GM12892 (cell line): ENCODE measurements around the gene BLVRA.
A peak's percentile ranks its signal among the peaks of the same experiment; 100 is the strongest.

Source experiments
- DNase-seq: peaks from one replicate; pipeline ENCODE4 v3.0.0; 2011; ENCODE audit not compliant: insufficient read length
- FAIRE-seq: peaks from 2 replicates; lab custom pipeline; 2011; peaks lifted over from hg19 to GRCh38; lab: Jason Lieb, UNC
- POLR2A ChIP-seq: IDR thresholded peaks from 2 replicates; pipeline ENCODE4 v1.6.1; 2011; ENCODE audit warnings: low read depth, low read length, control low read depth
- POLR2AphosphoS5 ChIP-seq: IDR thresholded peaks from 2 replicates; pipeline ENCODE4 v1.6.1; 2011; ENCODE audit warnings: low read depth, low read length, control low read depth
- TAF1 ChIP-seq: IDR thresholded peaks from 2 replicates; pipeline ENCODE4 v1.6.1; 2011; ENCODE audit warnings: low read depth, mild to moderate bottlenecking, control low read depth, low read length, borderline replicate concordance

BLVRA gene

DNA sequence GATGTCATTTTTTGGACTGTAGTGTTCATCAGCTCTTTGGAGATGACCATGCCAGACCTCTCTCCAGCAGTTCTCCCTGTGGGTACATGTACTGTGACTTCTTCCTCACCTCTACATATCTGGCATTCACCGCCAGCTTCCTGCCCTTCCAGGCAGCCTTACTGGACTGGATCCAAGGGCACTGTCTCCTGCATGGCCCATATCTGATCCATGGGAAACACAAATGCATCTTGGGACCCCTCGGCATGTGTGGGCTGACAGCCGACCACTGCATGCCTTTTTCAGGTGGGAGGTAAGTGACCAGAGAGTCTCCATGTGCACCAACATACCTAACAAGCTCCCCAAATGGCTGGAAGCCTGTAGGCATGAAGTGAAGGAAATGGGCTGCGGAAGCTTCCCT is 3.9 kb upstream of the BLVRA start:
- TF ChIP-seq POLR2AphosphoS5 (no peak), POLR2A (no peak), TAF1 (no peak)
- FAIRE-seq = no peak
- DNase-seq = no peak

DNA sequence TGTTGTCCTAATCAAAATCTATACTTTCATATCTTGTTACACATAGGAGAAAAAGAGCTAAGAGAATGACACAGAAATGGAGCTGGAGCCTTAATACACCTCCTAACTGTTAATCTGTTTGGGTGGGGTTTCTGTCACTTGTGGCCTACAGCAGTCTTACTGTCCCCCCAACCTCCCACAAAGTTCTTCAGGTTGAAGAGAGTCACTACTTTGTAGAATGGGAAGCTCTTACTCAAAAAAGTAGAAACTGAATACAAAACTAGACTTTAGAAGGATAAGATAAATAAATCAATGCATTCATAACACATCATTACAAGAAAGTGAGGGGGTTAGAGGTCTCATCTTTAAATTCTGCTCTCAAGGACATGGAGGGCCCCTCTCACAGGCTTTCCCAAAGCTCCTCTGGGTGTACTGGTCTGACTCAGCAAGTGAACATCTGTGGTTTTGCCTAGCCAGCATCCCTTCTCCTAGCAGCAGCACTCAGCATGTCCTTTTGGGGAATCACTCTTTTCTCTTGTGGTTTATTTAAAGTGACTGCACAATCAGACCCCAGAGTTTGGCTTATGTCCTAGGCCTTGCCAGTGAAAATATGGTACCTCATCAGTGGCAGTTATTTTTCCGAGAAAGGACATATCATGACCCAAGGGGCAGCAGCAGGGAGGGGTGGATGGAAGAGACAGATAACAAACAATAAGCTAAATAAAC is 2.0 kb upstream of the BLVRA start:
- DNase-seq (no peak), FAIRE-seq (peak; percentile 40)
- TF ChIP-seq POLR2AphosphoS5 (no peak), TAF1 (no peak), POLR2A (no peak)

DNA sequence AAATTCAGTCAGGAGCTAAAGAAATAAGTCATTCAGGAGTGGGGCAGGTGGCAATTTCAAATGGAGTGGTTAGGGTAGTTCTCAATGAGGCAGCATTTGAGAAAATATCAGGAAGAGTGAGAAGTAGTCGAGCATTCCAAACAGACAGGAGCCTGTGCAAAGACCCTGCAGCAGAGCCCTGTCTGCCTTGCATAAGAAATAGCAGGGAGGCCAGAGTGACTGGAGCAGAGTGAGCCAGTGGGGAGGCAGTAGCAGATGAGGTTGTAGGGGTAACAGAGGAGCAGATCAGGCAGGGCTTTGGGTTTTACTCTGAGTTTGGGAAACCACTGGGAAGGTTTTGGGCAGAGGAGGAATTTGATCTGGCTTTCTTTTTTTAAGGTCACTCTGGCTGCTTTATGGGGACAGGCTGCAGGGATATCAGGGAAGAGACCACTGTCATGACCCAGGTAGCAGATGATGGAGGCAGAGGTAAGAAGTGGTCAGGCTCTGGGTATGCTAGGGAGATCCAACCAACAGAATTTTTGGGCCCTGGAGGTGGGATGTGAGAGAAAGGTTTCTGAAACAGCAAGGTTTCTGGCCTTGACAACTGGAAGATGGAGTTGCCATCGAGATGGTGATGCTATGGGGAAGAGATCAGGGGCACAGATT is 1.3 kb upstream of the BLVRA start:
- TF ChIP-seq POLR2AphosphoS5 (no peak), POLR2A (no peak), TAF1 (no peak)
- DNase-seq (no peak), FAIRE-seq (no peak)

DNA sequence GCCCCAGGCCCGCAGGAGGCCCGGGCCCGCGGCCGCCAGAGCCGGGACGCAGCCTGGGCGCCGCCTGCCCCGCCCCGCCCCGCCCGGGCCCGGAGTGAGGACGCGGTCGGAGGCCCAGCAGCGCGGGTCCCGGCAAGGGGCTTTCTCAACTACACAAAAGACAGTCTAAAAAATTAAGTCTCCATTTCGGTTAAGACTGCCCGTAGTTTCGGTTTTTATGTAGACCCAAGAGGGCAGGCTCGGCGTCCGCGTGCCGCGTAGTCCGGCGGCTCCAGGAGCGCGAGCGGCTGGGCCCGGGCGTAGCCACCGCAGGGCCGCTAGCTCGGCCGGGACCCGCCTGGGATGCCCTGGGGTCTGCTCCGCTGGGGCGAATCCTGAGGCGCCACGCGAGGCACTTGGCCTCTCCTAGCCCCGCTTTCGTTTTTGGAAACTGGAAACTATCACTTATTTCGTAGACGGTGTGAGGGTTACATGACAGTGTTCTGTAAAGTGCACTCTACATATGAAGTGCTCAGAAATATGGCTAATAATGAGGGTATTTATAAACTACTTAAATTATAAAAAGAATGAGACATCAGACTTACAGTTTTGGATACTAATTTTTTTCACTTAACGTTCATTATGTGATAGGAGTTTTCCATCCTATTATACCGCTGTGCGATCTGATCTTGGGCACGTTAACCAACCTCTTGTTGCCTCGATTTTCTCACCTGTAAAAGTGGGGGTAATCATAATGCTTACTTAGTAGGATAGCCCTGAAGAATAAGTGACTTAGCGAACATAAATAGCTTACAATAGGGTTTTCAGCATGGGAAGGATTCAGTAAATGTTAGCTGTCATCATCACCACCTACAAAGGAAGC is 573 bp downstream of the BLVRA start:
- FAIRE-seq (no peak), DNase-seq (peak; percentile 48)
- TF ChIP-seq POLR2A = no peak; the same call in 1 of the 2 replicates
- 0 out of 2 replicates have a peak, but pooled peaks have one; percentile 24 for TF ChIP-seq TAF1
- TF ChIP-seq POLR2AphosphoS5 = no peak

DNA sequence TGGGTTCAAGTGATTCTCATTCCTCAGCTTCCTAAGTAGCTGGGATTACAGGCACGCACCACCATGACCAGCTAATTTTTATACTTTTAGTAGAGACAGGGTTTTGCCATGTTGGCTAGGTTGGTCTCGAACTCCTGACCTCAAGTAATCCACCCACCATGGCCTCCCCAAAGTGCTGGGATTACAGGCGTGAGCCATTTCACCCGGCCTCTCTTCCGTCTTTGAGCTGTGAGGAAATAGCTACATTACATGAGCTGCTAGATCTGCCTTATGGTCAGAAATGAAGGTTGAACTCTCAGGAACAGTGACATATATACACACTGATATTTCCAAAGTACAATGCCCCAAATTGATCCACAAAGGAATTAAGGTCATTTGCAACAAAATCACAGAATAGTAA is 2.4 kb downstream of the BLVRA start:
- no peak for FAIRE-seq
- DNase-seq = no peak
- TF ChIP-seq TAF1 = no peak
- TF ChIP-seq POLR2A = no peak
- no peak for TF ChIP-seq POLR2AphosphoS5

DNA sequence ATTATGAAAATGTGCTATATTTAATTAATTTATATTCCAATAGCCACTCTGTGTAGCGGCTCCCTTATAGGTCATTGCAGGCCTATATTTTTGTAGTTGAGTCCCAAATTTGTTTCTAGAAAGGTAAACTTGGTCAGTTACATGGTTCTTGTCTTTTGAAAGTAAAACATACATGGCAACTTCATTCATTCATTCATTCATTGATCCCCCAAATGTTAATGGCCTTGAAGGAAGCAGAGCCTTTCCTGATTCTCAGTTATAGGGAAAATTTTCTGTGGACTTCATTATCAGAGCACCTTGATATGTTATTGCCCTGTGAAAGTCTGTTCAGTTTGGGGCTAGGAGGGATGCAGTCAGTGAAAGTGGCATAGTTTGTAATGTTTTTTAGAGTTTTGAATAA is 2.9 kb downstream of the BLVRA start:
- no peak for TF ChIP-seq POLR2AphosphoS5
- TF ChIP-seq POLR2A = no peak
- TF ChIP-seq TAF1 = no peak
- FAIRE-seq = no peak
- no peak for DNase-seq

DNA sequence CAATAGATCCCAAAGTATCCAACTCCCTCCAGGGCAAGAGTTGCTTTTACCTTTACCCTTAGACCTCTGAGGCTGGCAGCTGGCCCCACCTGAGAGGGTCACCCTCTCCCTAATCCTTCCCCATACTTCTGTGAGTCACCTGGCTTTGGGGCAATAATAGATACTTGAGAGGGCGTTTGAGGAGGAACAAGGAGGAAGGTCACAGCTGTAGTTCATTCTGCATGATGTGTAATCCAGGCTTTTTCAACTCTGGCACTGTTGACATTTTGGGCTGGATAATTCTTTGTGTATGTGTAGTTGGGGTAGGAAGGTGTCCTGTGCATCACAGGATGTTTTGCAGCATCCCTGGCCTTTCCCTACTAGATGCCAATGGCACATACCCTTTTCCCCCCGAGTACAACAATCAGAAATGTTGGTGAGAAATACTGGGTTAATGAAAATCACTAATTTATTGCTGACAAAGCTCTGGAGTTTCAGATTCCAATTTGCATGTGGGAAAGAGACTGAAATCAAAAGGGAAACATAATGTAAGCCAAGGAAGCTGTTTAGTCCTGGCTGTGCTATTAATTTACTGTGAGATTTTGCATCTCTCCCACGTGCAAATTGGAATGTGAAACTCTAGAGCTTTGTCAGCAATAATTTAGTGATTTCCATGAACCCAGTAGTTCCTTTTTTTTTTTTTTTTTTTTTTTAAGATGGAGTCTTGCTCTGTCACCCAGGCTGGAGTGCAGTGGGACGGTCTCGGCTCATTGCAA is 3.6 kb downstream of the BLVRA start:
- FAIRE-seq = no peak
- no peak for DNase-seq
- TF ChIP-seq POLR2AphosphoS5 (no peak), TAF1 (no peak), POLR2A (no peak)

DNA sequence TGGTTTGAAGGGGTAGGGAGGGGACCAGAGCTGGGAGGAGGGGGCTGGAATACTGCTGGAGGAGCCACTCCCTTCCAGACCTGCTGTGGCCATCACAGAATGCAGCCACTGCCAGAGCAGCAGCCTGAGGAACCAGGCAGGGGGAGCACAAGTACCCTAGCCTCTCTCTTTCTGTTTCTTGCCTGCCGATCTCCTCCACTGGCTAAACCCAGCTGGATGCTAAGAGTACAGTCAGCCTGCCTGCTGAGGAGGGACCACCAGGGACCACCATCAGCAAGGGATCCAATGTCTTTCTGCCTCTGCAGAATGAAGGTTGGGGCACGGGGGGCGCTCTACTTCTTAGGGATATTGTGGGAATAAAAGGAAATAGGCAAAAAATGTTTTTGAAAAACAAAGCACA is 4.7 kb downstream of the BLVRA start:
- no peak for DNase-seq
- FAIRE-seq = no peak
- TF ChIP-seq TAF1 = no peak
- TF ChIP-seq POLR2AphosphoS5 = no peak
- no peak for TF ChIP-seq POLR2A

DNA sequence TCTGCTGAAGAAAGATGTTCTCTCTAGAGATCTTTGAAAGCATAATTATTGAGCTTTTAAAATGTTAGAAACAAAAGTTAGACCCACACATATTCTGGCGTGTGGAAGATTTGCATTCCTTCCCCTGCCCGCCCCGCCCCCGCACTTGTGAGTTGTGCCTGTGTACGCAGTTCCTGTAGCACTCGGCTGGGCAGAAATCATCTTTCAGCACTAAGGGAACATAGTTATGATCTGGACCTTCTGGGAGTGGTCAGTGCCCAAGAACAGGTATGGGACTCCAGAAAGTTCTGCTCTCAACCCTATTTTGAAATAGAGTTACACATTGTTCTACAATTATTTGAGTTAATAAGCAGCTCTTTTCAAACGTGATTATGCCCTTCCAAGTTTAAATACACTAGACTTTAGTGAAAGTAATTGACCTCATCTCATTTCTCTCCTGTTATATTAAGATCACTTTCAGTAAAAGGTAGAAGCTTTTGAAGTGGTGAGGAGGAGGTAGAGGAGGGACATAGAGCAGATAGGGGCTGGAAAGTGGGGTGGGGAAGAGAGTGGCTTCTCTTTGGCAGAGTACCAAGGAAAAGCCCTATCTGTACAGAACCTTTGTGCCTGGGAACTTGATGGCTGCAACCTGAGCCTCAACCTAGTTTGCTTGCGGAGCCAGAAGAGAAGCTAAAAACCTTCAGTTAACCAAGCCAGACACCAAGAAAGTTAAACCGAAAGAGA is 5.7 kb downstream of the BLVRA start:
- TF ChIP-seq POLR2A = no peak
- TF ChIP-seq TAF1 = no peak
- no peak for TF ChIP-seq POLR2AphosphoS5
- DNase-seq (no peak), FAIRE-seq (peak; percentile 77)

DNA sequence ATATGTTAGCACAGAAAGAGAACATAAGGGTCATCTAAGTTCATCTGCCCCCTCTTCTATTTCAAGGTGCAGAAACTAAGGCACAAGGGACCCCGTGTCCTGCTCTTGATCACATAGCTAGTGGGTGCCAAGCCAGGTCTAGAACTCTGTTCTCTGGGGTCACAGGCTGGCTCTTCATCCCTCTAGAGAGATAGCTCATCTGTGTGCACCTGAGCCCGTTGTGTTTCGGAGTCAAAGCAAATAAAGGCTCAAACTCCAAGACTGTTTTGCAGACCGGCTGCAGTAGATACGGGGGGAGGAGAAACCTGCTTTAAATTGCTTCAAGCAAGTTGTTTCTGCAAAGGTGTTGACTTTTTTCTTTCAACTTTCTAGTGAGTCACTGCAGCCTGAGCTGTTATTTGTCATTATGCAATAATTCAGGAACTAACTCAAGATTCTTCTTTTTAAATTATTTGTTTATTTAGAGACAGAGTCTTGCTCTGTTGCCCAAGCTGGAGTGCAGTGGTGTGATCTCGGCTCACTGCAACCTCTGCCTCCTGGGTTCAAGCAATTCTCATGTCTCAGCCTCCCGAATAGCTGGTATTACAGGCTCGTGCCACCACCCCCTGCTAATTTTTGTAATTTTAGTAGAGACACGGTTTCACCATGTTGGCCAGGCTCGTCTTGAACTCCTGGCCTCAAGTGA is 6.5 kb downstream of the BLVRA start:
- FAIRE-seq = no peak
- TF ChIP-seq TAF1 = no peak
- TF ChIP-seq POLR2A = no peak
- no peak for TF ChIP-seq POLR2AphosphoS5
- no peak for DNase-seq

DNA sequence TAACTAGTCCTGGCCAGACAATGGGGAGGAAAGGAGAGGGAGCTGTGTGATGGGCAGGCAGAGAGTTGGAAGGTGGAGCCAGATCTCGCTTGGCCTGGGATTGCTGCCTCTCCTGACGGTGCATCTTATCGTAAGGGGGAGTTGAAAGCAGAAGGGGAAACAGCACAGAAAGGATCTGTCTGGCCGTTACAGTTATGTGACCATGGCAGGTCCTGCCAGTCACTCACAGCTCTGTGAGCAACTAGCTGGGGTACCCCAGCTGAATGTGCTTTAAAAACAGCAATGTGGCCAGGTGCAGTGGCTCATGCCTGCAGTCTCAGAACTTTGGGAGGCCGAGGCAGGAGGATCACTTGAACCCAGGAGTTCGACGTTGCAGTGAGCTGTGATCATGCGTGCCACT is 8.1 kb downstream of the BLVRA start:
- TF ChIP-seq POLR2AphosphoS5 = no peak
- TF ChIP-seq TAF1 = no peak
- no peak for TF ChIP-seq POLR2A
- DNase-seq = no peak
- no peak for FAIRE-seq

DNA sequence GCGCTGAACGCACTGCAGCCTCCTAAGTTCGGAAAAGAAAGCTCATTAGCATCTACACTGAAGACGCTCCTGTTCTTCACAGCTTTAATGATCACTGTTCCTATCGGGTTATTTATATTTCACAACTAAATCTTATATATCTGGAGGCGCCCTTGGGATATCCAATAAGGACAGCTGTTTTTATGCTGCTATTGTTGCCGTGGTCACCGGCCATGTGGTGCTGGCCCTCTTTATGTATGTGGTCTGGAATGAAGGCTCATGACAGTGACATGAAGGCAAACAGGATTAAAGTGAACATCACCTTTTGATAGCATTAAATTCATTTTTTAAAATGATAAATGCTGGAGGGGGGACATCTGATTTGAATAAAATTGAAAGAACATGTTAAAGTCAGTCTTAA is 8.8 kb downstream of the BLVRA start:
- TF ChIP-seq POLR2A = no peak
- TF ChIP-seq TAF1 = no peak
- TF ChIP-seq POLR2AphosphoS5 = no peak
- FAIRE-seq = no peak

More for the DNA sequence above, 8.8 kb downstream of the BLVRA start:
- no peak for DNase-seq
